GM19035 (cell line): ENCODE results near the gene PLK4.
"Not testable (repeated sequence)": the region's sequence is repeated elsewhere in the genome, so short reads cannot be mapped to it uniquely, and the experiment has no call there.

Source experiments
- ATAC-seq: cut with Tn5 transposase; IDR thresholded peaks from one replicate; pipeline ENCODE4 v1.9.1; 2021; ENCODE audit not compliant: unreplicated experiment

Gene PLK4

GRCh38 chr4:127899682-127900081 lies 19.0 kb downstream of the PLK4 start:
- ATAC-seq, result not testable (repeated sequence)

- ATAC-seq, result no peak
Measured at GRCh38 chr4:127905029-127905428, 24.3 kb downstream of the PLK4 start.

- ATAC-seq, result no peak
Measured at GRCh38 chr4:127916512-127916911, 35.8 kb downstream of the PLK4 start.

DNA sequence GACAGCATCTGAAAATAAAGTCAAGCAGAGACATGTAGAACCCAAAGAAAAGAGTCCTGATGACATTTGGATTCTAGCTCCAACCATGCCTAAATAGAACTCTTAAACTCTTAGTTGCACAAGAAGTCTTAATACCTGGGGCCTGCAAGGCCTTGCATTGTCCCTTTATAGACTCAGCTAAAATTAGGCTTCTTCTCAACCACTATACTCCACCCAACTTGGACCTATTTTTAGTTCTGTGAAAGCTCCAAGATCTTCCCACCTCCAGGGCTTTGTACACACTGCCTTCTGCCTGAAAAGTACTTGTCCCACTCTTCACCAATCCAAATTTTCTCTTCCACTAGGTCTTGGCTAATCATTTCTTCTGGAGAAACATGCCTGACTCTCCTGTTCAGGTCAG lies 36.5 kb downstream of the PLK4 start:
- no peak for ATAC-seq

GRCh38 chr4:127920521-127920920 lies 39.8 kb downstream of the PLK4 start:
- no peak for ATAC-seq

- ATAC-seq, result no peak
Measured at GRCh38 chr4:127922226-127922625, 41.5 kb downstream of the PLK4 start.

- ATAC-seq, result not testable (repeated sequence)
Measured at GRCh38 chr4:127925720-127926119, 45.0 kb downstream of the PLK4 start.

DNA sequence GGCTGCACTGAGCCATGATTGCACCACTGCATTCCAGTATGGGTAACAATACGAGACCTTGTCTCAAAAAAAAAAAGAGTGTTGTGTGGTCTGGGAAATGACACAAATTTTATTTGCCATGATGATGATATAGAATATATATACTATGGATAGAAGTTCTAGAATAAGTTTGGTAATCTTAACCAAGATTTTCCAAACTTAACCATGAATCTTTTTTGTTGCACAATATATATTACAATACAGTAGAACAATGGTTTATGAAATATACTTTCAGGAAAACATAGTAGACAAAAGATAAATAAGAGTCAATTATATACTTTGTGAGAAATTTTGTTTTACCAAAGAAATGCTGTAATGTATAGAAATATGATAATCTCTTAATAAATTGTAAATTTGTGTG lies 49.5 kb downstream of the PLK4 start:
- ATAC-seq, result no peak

GRCh38 chr4:127931836-127932235 lies 51.1 kb downstream of the PLK4 start:
- not testable (repeated sequence) for ATAC-seq

DNA sequence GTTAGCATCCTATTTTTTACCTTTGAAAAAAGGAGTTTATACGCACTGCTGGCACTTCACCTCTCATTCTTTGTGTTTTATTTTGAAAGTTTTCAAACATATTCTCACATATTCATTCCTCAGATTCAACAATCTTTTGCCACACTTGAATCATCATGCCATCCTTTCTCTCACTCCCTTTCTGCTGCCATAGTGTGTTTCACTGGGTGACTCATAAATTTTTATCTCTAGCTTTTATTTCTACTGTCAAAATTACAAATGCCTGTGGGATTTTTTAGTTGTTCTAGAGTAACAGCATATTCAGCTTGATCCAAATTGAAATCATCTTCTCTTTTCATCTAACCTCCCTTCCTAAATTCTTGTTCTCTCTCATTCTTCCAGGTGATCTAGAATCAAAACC lies 56.3 kb downstream of the PLK4 start:
- ATAC-seq, result no peak
